Peyer's patch (tissue), 4 donors: ENCODE measurements around the gene PPIE.

Source experiments
- POLR2A ChIP-seq, 2 donors: fragments of 450-650 bp; IDR thresholded peaks; one replicate each; pipeline ENCODE4 v1.5.1; 2017; ENCODE audit warnings: antibody characterized with exemption in 2 of 2, mild to moderate bottlenecking in 2 of 2, moderate library complexity in 2 of 2
- TF ChIP-seq, protein P1 (sequence below), 6 experiments: fragments of 450-650 bp in 4 of 6; fragments of 200-600 bp in 2 of 6; sonication (generic) in 1 of 6; IDR thresholded peaks; one replicate each; pipeline ENCODE4 v1.5.1; 2017 to 2019; ENCODE audit warnings: antibody characterized with exemption in 6 of 6, mild to moderate bottlenecking in 3 of 6, moderate library complexity in 1 of 6

DNA sequence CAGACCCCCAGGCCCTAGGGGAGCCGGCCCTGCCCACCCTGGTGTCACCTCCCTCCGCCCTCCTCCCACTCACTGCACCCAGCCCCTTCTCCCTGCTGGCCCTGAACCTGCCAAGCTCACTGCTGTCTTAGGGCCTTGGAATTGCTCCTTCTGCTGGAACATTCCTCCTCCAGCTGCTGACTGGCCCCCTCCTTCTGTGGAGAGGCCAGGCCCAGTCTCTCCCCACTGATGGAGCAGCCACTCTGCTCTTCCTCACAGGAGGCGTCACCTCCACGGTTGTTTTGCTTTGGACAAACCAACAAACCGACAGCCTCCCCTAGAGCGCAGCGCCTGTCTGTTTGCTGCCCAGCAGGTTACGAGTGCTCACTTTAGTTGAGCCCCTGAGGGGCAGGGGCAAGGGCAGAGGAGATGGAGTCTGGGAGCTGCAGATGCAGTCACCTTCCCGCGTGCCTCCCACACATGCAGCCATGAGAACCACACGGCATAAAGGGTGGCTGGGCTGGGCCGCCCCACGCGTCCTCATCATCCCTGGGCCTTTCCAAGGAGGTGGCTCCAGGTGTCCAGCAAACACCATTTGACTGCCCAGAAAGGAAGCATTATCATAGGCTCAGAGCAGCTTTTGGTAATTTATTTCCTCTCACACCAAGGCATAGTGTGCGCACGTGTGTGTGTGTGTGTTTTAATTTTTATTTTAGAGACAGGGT lies 23.0 kb downstream of the PPIE start:
- TF ChIP-seq, protein P1, sequence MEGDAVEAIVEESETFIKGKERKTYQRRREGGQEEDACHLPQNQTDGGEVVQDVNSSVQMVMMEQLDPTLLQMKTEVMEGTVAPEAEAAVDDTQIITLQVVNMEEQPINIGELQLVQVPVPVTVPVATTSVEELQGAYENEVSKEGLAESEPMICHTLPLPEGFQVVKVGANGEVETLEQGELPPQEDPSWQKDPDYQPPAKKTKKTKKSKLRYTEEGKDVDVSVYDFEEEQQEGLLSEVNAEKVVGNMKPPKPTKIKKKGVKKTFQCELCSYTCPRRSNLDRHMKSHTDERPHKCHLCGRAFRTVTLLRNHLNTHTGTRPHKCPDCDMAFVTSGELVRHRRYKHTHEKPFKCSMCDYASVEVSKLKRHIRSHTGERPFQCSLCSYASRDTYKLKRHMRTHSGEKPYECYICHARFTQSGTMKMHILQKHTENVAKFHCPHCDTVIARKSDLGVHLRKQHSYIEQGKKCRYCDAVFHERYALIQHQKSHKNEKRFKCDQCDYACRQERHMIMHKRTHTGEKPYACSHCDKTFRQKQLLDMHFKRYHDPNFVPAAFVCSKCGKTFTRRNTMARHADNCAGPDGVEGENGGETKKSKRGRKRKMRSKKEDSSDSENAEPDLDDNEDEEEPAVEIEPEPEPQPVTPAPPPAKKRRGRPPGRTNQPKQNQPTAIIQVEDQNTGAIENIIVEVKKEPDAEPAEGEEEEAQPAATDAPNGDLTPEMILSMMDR (IDR thresholded peaks at IDR 0.05), result no peak
- TF ChIP-seq POLR2A (IDR thresholded peaks at IDR 0.05), result no peak
